Inferior parietal cortex (tissue), 1 donor: ENCODE results near the gene RTL5.

Source experiments
- DNase-seq: peaks from one replicate; pipeline ENCODE4 v3.0.0-alpha.2; 2016; ENCODE audit errors: extremely low spot score

RTL5 gene

DNA sequence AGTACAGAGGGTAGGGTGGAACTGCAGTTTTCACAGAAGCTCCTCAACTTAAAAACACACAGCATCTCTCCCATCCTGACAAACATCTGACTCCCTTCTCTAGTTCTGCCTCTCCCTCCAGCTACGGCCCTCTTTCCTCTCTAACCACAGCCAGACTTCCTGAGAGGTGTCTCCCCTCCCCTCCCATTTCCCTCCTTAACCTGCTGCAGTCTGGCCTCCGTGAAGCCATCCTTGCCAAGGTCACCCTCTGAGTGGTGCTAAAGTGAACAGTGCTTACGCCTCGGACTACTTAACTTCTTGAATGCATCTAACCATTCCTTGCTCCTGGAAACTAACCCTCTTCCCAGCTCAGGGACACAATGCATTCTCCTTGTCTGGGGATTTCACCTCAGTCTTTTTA, 53.3 kb downstream of the RTL5 start:
- no peak for DNase-seq
